OCI-LY7 (cell line): ENCODE data around the gene IL12A. TPM values are rescaled to one million over a fixed set of nuclear protein-coding genes. Genes with fewer than 3 reads are reported as not detected.

ENCODE experiments used
- BruUV-seq: library from RNA; stranded (reverse); fragments of 400-500 nt; replicated peaks from 2 replicates; lab custom pipeline; 2021; lab: Mats Ljungman, UMichigan
- CTCF ChIA-PET: fragments of 300-600 bp; sonication (Branson Sonifier 250); formaldehyde crosslinking; loops from one replicate; lab custom pipeline; 2022; ENCODE audit warnings: antibody characterized with exemption; ENCODE audit not compliant: unreplicated experiment; lab: Charles Lee
- POLR2A ChIA-PET: fragments of 300-600 bp; sonication (Branson Sonifier 250); formaldehyde crosslinking; loops from one replicate; lab custom pipeline; 2022; ENCODE audit warnings: antibody characterized with exemption; lab: Charles Lee
- DNase-seq: peaks from one replicate; pipeline ENCODE4 v3.0.0-alpha.2; 2015; ENCODE audit warnings: low spot score
- H2AFZ ChIP-seq: fragments of 200-600 bp; sonication (generic), shearing (Covaris generic); 2 replicates; pipeline ENCODE4 v1.6.1; 2014; ENCODE audit warnings: mild to moderate bottlenecking, antibody characterized with exemption, low read length, moderate library complexity
- H3K27ac ChIP-seq: fragments of 200-600 bp; sonication (generic); 2 replicates; pipeline ENCODE4 v1.5.1; 2014; ENCODE audit warnings: mixed run types, low read depth, mild to moderate bottlenecking, moderate library complexity, low read length, inconsistent platforms; ENCODE audit not compliant: poor library complexity, severe bottlenecking
- H3K36me3 ChIP-seq: fragments of 200-600 bp; sonication (generic); 2 replicates; pipeline ENCODE4 v1.6.1; 2014; ENCODE audit warnings: mild to moderate bottlenecking, antibody characterized with exemption, low read length, moderate library complexity, mixed read lengths; ENCODE audit not compliant: insufficient read depth
- H3K4me1 ChIP-seq: fragments of 200-600 bp; sonication (generic); 2 replicates; pipeline ENCODE4 v1.5.1; 2014; ENCODE audit warnings: mild to moderate bottlenecking, low read length; ENCODE audit not compliant: insufficient read depth, poor library complexity, severe bottlenecking
- H3K4me2 ChIP-seq: fragments of 200-600 bp; sonication (generic); 2 replicates; pipeline ENCODE4 v1.6.1; 2014; ENCODE audit warnings: mild to moderate bottlenecking, low read length
- H3K4me3 ChIP-seq: fragments of 200-600 bp; sonication (generic); 2 replicates; pipeline ENCODE4 v1.5.1; 2014; ENCODE audit warnings: mild to moderate bottlenecking, low read depth, low read length; ENCODE audit not compliant: poor library complexity, severe bottlenecking
- H3K79me2 ChIP-seq: fragments of 200-600 bp; sonication (generic); 2 replicates; pipeline ENCODE4 v1.6.1; 2016; ENCODE audit warnings: low read depth, mild to moderate bottlenecking, low read length, moderate library complexity, mixed read lengths; ENCODE audit not compliant: insufficient read depth
- H3K9me2 ChIP-seq: fragments of 200-600 bp; sonication (generic); 2 replicates; pipeline ENCODE4 v1.6.1; 2016; ENCODE audit warnings: mild to moderate bottlenecking, low read length, mixed read lengths; ENCODE audit not compliant: insufficient read depth
- H3K9me3 ChIP-seq: fragments of 200-600 bp; sonication (generic); 2 replicates; pipeline ENCODE4 v1.6.1; 2014; ENCODE audit warnings: mild to moderate bottlenecking, mixed run types, low read length, mixed read lengths
- H4K20me1 ChIP-seq: fragments of 200-600 bp; sonication (generic); 2 replicates; pipeline ENCODE4 v1.6.1; 2014; ENCODE audit warnings: mild to moderate bottlenecking, antibody characterized with exemption, low read length, moderate library complexity, mixed read lengths; ENCODE audit not compliant: insufficient read depth
- EZH2phosphoT487 ChIP-seq: fragments of 200-600 bp; sonication (generic); IDR thresholded peaks from 2 replicates; pipeline ENCODE4 v1.6.1; 2018; ENCODE audit warnings: low read depth, borderline replicate concordance, mild to moderate bottlenecking, mixed run types, antibody characterized with exemption, low read length, moderate library complexity, mixed read lengths
- intact Hi-C: fragments of 100-400 bp; cut with micrococcal nuclease; formaldehyde crosslinking; loops from one replicate; pipeline ENCODE4 v1.10.0; 2022; ENCODE audit not compliant: unreplicated experiment
- total RNA-seq, 2 experiments: library from RNA; depleted of rRNA in 1 of 2; stranded (reverse); fragments of >200 nt in 1 of 2; shearing (Covaris generic) in 1 of 2; gene quantifications; 2 replicates each; pipeline ENCODE4 v1.2.3, GENCODE V29; 2014 to 2022
- TF ChIP-seq, protein P1 (sequence below): fragments of 200-600 bp; sonication (generic); conservative IDR thresholded peaks from 2 replicates; pipeline ENCODE4 v1.5.1; 2014; ENCODE audit warnings: mild to moderate bottlenecking, antibody characterized with exemption, low read length, moderate library complexity, mixed read lengths

Gene IL12A
- total RNA-seq, 2 experiments from 2014 or later: not detected

DNA sequence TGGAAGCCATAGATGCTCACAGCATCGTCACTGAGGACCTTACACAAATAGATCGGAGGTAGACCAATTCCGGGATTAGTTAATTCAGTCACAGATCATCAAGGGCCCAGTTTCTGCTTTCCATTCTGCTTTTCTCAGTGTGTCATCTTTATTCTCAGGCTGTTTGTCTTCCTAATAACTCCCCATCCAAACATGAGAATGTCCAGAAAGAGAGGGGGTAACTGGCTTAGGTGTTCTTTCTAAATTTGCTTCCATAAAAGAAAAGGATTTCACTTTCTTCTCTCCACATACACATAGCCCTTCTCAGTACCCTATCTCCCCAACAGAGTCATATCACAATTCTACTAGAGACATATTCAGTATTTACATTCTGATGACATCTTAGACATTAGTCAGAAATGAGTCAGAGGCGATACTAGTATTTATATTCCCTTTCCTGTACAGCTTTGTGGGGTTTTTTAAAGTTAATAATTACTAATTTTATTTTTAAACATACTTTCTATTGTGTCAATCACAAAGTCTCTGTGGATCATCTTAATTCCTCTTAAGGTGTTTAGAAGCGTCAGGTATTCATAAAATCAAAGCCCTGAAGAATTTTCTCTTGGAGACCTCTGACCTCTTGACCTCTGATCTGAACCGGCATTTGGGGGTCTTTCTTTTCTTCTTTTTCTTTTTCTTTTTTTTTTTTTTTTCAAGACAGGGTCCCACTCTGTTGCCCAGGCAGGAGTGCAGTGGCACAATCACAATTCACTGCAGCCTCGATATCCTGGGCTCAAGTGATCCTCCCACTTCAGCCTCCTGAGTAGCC, 24.3 kb upstream of the IL12A start:
- no TSS peak for BruUV-seq
- Histone ChIP-seq H3K4me2 (no peak overlapping the region), H3K27ac (no peak overlapping the region), H3K36me3 (no peaks in the 10 kb centered on the region), H3K4me3 (no peak overlapping the region), H3K79me2 (no peaks in the 10 kb centered on the region), H3K4me1 (no peaks in the 10 kb centered on the region), H2AFZ (no peak overlapping the region), H3K9me2 (no peaks in the 10 kb centered on the region), H4K20me1 (no peaks in the 10 kb centered on the region), H3K9me3 (no peaks in the 10 kb centered on the region)
- no peak for DNase-seq
- no peak for TF ChIP-seq EZH2phosphoT487
- TF ChIP-seq, protein P1, sequence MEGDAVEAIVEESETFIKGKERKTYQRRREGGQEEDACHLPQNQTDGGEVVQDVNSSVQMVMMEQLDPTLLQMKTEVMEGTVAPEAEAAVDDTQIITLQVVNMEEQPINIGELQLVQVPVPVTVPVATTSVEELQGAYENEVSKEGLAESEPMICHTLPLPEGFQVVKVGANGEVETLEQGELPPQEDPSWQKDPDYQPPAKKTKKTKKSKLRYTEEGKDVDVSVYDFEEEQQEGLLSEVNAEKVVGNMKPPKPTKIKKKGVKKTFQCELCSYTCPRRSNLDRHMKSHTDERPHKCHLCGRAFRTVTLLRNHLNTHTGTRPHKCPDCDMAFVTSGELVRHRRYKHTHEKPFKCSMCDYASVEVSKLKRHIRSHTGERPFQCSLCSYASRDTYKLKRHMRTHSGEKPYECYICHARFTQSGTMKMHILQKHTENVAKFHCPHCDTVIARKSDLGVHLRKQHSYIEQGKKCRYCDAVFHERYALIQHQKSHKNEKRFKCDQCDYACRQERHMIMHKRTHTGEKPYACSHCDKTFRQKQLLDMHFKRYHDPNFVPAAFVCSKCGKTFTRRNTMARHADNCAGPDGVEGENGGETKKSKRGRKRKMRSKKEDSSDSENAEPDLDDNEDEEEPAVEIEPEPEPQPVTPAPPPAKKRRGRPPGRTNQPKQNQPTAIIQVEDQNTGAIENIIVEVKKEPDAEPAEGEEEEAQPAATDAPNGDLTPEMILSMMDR: no peak
- ChIA-PET POLR2A (interaction anchor here (0.6 to 0.7 kb wide), 2 partner anchors 26 to 1337 kb away, joined by 3 to 5 read pairs; no protein-coding TSS in a partner anchor), CTCF (no interaction called here)
- intact Hi-C loops: no loop called here

DNA sequence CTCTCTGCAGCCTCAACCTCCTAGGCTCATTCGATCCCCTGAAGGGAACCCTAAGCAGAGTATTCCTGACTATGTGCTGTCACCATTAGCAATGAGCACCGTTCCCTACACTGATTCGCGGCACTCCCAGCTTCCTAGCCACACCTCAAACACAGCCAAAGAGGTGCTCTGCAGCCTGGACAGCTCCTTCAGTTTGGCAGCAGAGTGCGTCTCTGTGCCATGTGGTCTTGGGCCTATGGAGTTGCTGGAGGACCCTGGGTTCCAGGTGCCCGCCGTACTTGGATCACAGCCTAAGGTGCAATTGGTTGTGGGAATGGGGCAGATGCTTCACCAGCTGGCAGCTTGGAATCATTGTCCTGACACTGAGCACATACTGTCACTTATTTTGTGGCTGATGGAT, 17.3 kb upstream of the IL12A start:
- H4K20me1 ChIP-seq: no peaks in the 10 kb centered on the region
- no peak overlapping the region for H2AFZ ChIP-seq
- H3K9me2 ChIP-seq: no peaks in the 10 kb centered on the region
- H3K79me2 ChIP-seq: no peaks in the 10 kb centered on the region
- no TSS peak for BruUV-seq
- DNase-seq: no peak
- POLR2A ChIA-PET: no interaction called here
- no peak overlapping the region for H3K27ac ChIP-seq
- CTCF ChIA-PET: no interaction called here
- H3K4me2 ChIP-seq: no peak overlapping the region
- no peaks in the 10 kb centered on the region for H3K9me3 ChIP-seq
- H3K4me3 ChIP-seq: no peak overlapping the region
- TF ChIP-seq, protein P1: no peak
- no peak for TF ChIP-seq EZH2phosphoT487
- no peaks in the 10 kb centered on the region for H3K4me1 ChIP-seq
- intact Hi-C loops: no loop called here
- no peaks in the 10 kb centered on the region for H3K36me3 ChIP-seq

DNA sequence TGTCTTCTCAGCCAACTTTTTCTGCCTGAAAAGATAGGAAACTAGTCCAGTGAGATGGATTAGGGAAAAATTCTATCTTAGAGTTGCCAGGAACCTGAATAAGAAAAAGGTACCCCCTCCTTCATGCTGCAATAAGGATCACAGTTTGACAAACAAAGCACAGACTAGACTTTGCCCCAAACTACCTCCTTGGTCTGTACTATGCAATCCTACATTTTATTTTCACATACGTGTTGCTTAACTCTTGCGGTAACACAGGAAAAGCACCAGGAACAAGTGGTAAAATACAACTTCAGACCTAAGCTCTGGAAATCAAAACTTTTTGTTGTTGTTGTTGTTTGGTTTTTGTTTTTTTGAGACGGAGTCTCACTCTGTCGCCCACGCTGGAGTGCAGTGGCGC, 11.3 kb upstream of the IL12A start:
- Histone ChIP-seq H3K36me3 (no peaks in the 10 kb centered on the region), H3K4me3 (no peak overlapping the region), H3K27ac (no peak overlapping the region), H3K9me2 (no peaks in the 10 kb centered on the region), H3K4me1 (no peaks in the 10 kb centered on the region), H2AFZ (no peak overlapping the region), H3K4me2 (no peak overlapping the region), H3K79me2 (no peaks in the 10 kb centered on the region), H3K9me3 (no peaks in the 10 kb centered on the region), H4K20me1 (no peaks in the 10 kb centered on the region)
- CTCF ChIA-PET: no interaction called here
- intact Hi-C loops: no loop called here
- DNase-seq: no peak
- TF ChIP-seq, protein P1: no peak
- TF ChIP-seq EZH2phosphoT487: no peak
- POLR2A ChIA-PET: interaction anchor here (0.7 kb wide), 1 partner anchor 17 kb away, joined by 3 read pairs; no protein-coding TSS in a partner anchor
- BruUV-seq: no TSS peak
